GM12874 (cell line): ENCODE results near the gene RETREG1.

Experiments used
- CTCF ChIP-seq: IDR thresholded peaks from 2 replicates; pipeline ENCODE4 v1.5.1; 2011; ENCODE audit warnings: low read depth, mild to moderate bottlenecking, control low read depth, low read length, moderate library complexity; ENCODE audit not compliant: insufficient read depth

The RETREG1 gene

GRCh38 chr5:16548812-16549211 lies 68.0 kb downstream of the RETREG1 start:
- no peak for TF ChIP-seq CTCF

DNA sequence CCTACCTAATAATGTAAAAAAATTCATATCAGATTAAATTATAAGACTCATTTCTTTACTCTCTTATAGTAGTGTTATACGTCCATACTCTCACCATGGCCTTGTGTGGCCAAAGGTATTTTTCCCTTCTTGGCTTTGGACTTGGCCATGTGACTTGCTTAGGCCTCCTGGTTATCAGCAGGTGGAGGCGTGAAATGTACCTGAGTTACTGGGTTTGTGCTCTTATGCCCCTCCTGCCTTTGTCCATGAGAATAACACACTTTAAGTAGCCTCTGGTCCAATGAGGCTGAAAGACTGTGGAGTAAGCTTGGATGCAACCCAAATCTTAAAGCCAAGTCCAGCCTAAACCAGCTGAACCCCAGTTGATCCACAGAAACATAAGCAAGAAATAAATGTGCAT lies 68.7 kb downstream of the RETREG1 start:
- no peak for TF ChIP-seq CTCF

DNA sequence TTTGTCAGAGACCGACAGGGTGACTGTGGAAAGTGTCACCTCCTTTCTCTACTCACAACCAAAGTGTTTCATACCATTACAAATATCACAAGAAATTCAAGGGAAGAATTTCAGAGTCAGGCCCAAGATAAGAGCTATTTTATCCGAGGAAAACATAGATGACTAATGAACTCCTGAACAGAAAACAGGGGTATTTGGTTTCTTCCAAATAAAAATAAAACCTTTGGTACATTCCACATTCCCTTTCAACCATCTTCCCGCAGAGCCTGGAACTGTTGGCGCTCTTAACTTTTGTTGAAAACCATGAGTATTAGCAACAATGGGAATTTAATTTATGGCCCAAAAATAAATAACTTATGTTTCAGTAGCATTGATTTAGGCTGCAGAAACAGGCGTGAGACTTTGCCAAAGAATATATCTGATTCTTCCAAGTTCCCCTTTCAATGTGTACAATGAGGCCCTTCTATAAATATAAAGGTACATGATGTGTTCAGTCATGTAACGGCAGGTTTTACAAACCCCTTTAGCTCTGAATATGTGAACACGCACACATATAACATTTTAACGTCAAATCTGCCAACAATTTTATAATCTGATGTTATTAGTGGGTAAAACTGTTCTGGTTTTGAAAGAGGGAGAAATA lies 69.5 kb downstream of the RETREG1 start:
- no peak for TF ChIP-seq CTCF

- TF ChIP-seq CTCF = no peak
These were observed 70.1 kb downstream of the RETREG1 start for GRCh38 chr5:16546732-16547131.

DNA sequence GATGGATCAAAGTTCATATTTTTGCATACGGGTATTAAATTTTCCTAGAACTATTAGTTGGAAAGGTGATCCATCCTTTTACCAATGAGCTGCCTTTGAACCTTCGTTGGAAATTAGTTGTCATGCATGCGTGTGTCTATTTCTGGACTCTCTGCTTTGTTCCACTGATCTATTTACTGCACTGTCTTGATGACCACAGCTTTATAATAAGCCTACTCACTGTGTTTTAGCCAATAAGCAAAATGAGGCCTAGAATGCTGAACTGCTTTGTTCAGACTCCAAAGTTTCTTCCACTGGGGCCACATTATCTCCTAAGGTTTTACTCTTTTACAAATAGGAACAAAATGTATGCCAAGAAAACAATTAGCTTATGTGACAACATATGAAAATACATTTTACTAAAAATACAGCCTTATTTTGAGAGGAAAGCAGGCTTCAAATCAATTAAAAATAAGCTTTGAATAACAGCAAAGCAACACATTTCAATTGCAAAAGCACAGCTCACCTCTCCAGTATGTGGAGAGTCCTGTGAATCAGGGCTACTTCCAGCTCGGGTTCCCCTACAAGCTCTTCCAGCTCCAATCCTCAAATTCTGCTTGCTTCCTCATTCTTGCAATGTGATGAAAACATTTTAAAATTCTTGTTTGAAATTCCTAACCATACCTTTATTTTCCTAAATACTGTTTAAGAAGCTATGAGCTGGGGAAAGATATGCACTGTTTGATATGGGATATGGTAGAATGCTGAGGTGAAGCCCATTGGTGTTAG lies 72.0 kb downstream of the RETREG1 start:
- no peak for TF ChIP-seq CTCF

DNA sequence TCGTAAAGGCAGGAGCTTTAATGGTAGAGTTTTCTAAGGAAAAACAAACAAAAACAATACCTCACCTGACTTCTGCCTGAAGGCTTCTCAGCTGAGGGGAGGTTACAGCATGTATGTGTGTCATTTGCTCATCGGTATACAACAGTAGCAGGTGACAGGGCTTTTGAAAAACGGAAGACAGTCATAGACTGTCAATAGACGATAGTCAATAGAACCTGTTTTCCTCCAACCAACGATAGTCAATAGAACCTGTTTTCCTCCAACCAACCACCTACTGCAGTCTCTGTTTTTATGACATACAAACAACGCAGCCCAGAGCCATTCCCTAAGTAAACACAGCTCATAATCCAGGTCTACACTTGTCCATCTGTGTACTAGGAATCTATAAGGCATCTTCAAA lies 74.6 kb downstream of the RETREG1 start:
- TF ChIP-seq CTCF = no peak

DNA sequence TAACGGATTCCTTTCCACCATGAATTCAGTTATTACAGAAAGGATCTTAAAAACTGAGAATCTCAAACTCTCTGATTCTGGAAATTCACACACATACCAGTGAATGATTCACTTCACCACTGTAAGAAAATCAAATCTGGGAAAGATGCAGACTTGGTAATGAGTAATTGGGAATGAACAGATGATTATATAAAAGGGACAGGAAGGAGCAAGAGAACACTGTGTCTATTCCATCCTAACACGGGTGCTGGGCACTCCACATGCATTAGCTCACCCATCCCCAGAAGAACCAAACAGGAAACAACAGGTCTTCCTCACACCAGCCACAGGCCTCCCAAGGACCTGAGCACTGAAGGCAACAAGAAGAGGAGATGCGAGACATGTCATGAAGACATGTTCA lies 76.4 kb downstream of the RETREG1 start:
- TF ChIP-seq CTCF = no peak
